DOHH2 (cell line): Measurements from ENCODE around the gene RRP12.

Experiments
- H3F3A ChIP-seq: fragments of 200-600 bp; sonication (generic), shearing (Covaris generic); 2 replicates; pipeline ENCODE4 v1.6.0; 2016; ENCODE audit warnings: antibody characterized with exemption, mild to moderate bottlenecking; ENCODE audit not compliant: control insufficient read depth, insufficient read depth
- H3K27ac ChIP-seq: fragments of 200-600 bp; sonication (generic); 2 replicates; pipeline ENCODE4 v1.5.1; 2014; ENCODE audit warnings: low read depth, mild to moderate bottlenecking, low read length, moderate library complexity
- H3K27me3 ChIP-seq: fragments of 200-600 bp; sonication (generic); 2 replicates; pipeline ENCODE4 v1.6.1; 2014; ENCODE audit warnings: mild to moderate bottlenecking, low read length, mixed read lengths; ENCODE audit not compliant: control insufficient read depth
- H3K36me3 ChIP-seq: fragments of 200-600 bp; sonication (generic); 2 replicates; pipeline ENCODE4 v1.6.1; 2014; ENCODE audit warnings: mild to moderate bottlenecking, low read length, moderate library complexity, mixed read lengths; ENCODE audit not compliant: control insufficient read depth
- H3K4me1 ChIP-seq: fragments of 200-600 bp; sonication (generic); 2 replicates; pipeline ENCODE4 v1.6.1; 2014; ENCODE audit warnings: mild to moderate bottlenecking, low read length, mixed read lengths; ENCODE audit not compliant: control insufficient read depth
- H3K4me2 ChIP-seq: fragments of 200-600 bp; sonication (generic); 2 replicates; pipeline ENCODE4 v1.6.0; 2014; ENCODE audit warnings: mild to moderate bottlenecking, low read length, moderate library complexity
- H3K4me3 ChIP-seq: fragments of 200-600 bp; sonication (generic); 2 replicates; pipeline ENCODE4 v1.5.1; 2014; ENCODE audit warnings: mild to moderate bottlenecking, low read length, mixed read lengths
- H3K79me2 ChIP-seq: fragments of 200-600 bp; sonication (generic); 2 replicates; pipeline ENCODE4 v1.6.1; 2014; ENCODE audit warnings: mild to moderate bottlenecking, low read length, mixed read lengths; ENCODE audit not compliant: control insufficient read depth
- H3K9me2 ChIP-seq: fragments of 200-600 bp; sonication (generic); replicated peaks from 2 replicates; pipeline ENCODE4 v1.6.1; 2014; ENCODE audit warnings: mild to moderate bottlenecking, low read length, mixed read lengths; ENCODE audit not compliant: control insufficient read depth
- H3K9me3 ChIP-seq: fragments of 200-600 bp; sonication (generic); 2 replicates; pipeline ENCODE4 v1.6.1; 2014; ENCODE audit warnings: antibody characterized with exemption, low read length, mixed read lengths; ENCODE audit not compliant: control insufficient read depth, insufficient read depth
- H4K20me1 ChIP-seq: fragments of 200-600 bp; sonication (generic); 2 replicates; pipeline ENCODE4 v1.6.0; 2014; ENCODE audit warnings: low read depth, mild to moderate bottlenecking, antibody characterized with exemption, low read length, moderate library complexity; ENCODE audit not compliant: control insufficient read depth, insufficient read depth
- CTCF ChIP-seq: fragments of 200-600 bp; sonication (generic); IDR thresholded peaks from one replicate; pipeline ENCODE4 v1.5.1; 2014; ENCODE audit warnings: antibody characterized with exemption, mild to moderate bottlenecking, low read depth, low read length; ENCODE audit not compliant: poor library complexity, severe bottlenecking
- EZH2phosphoT487 ChIP-seq: fragments of 200-600 bp; sonication (generic); IDR thresholded peaks from 2 replicates; pipeline ENCODE4 v1.6.1; 2017; ENCODE audit warnings: borderline replicate concordance, mild to moderate bottlenecking, antibody characterized with exemption, low read length, moderate library complexity, mixed read lengths

RRP12 gene

GRCh38 chr10:97367126-97367649 is 34.0 kb downstream of the RRP12 start:
- Histone ChIP-seq H3K9me3 (no peaks in the 10 kb centered on the region), H3K27me3 (no peaks in the 10 kb centered on the region), H3F3A (peaks cover 8% of the 10 kb centered on the region), H3K79me2 (no peaks in the 10 kb centered on the region), H3K27ac (no peak overlapping the region), H3K9me2 (no peaks in the 10 kb centered on the region), H3K4me2 (no peak overlapping the region), H3K4me3 (no peak overlapping the region), H4K20me1 (0 out of 2 replicates have a peak, but pooled peaks cover 5% of the 10 kb centered on the region), H3K4me1 (peaks cover 26% of the 10 kb centered on the region), H3K36me3 (peaks cover 85% of the 10 kb centered on the region)
- TF ChIP-seq CTCF (no peak), EZH2phosphoT487 (no peak)

GRCh38 chr10:97366572-97366971 is 34.6 kb downstream of the RRP12 start:
- Histone ChIP-seq H3K4me1 (peaks cover 26% of the 10 kb centered on the region), H3K79me2 (no peaks in the 10 kb centered on the region), H3K9me3 (no peaks in the 10 kb centered on the region), H3K9me2 (no peaks in the 10 kb centered on the region), H3K4me3 (peak overlapping the region; percentile 61), H3F3A (peaks cover 8% of the 10 kb centered on the region), H4K20me1 (0 out of 2 replicates have a peak, but pooled peaks cover 5% of the 10 kb centered on the region), H3K27me3 (no peaks in the 10 kb centered on the region), H3K4me2 (peak overlapping the region; percentile 74), H3K36me3 (peaks cover 80% of the 10 kb centered on the region), H3K27ac (peak overlapping the region; percentile 89)
- TF ChIP-seq EZH2phosphoT487 (no peak), CTCF (no peak)

GRCh38 chr10:97365761-97366351 is 35.3 kb downstream of the RRP12 start:
- Histone ChIP-seq H3K79me2 (no peaks in the 10 kb centered on the region), H4K20me1 (0 out of 2 replicates have a peak, but pooled peaks cover 5% of the 10 kb centered on the region), H3K27ac (peak overlapping the region; percentile 89), H3K9me3 (no peaks in the 10 kb centered on the region), H3K4me3 (peak overlapping the region; percentile 61), H3K4me1 (peaks cover 26% of the 10 kb centered on the region), H3K27me3 (no peaks in the 10 kb centered on the region), H3K36me3 (peaks cover 80% of the 10 kb centered on the region), H3K9me2 (no peaks in the 10 kb centered on the region), H3F3A (peaks cover 8% of the 10 kb centered on the region), H3K4me2 (peak overlapping the region; percentile 74)
- TF ChIP-seq CTCF (no peak), EZH2phosphoT487 (no peak)
